CD4-positive, alpha-beta T cell treated with Interleukin-4 for 4 hours (primary cell): Measurements from ENCODE around the gene GSTT4.
"Not testable (repeated sequence)": the region's sequence is repeated elsewhere in the genome, so short reads cannot be mapped to it uniquely, and the experiment has no call there.

Source experiments
- DNase-seq: peaks from one replicate; pipeline ENCODE4 v3.0.0-alpha.2; 2020

GSTT4 gene

DNA sequence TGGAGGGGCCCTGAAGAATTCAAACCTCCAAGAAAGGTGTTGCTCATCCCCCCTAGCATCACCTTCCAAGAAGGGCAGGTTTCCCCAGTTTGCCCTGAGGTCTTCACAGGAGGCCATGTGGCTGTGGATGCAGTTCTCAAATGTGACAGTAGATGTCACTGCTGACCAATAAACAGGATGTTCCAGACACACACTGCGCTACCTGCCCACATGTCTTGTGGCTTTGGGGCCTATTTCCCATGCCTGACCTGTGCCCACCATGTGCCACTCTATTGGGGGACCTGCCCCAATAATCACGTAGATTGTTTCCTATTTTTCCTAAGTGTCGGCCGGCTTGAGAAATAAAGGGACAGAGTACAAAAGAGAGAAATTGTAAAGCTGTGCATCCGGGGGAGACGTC, 20.8 kb downstream of the GSTT4 start:
- no peak for DNase-seq

DNA sequence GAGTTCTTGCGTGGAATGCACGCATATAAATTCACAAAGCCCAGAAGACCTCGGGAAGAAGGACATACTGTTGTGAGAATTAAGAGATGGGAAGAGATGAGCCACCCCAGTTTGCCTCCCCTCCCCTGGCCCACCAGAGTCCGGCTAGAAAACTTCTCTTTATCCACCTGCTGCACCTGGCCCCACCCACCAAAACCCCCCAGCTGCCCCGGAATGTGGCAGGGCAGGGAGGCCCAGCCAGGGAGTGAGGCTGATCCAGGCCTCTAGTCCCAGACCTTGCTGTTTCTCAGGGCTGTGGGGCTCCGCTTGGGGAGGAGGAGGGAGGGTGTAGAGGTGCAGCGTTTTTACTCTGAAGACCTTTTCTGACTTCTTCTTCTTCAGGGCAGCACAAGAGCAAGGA, 24.7 kb downstream of the GSTT4 start:
- not testable (repeated sequence) for DNase-seq

DNA sequence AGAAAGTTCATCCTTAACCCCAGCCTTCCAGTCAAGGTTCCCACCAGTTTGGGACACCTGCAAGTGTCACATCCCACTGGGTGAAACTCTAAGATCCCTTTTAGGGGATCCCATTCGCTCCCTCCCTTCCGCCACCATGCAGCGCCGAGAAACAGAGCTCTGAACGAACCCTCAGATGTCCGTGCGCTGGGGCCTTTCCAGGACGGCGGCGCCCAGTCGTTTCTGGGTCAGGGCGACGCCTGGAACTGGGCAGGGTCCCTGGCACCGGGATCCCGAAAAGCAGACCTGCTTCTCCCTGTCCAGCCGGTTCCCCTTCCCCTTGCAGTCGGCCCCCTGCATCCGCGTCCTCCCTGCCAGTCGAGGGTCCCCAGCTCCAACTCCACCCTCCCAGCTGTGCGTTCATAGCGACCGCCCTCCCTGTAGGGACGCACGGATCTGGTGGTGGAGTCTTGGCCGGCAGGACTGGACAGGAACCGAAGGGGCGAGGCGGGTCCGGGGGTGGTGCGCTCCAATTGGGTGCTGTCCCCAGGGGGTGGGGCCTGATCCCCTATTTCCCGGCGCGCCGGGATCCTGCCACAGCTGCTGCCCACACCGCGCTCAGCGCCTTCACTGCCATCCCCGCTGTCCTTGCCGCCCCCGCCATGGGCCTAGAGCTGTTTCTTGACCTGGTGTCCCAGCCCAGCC, 25.6 kb downstream of the GSTT4 start, which contains the start of gene GSTT2:
GSTT2 (plus strand) TSS at position 578 of the 684 bp plus-strand sequence.
- DNase-seq: not testable (repeated sequence)

DNA sequence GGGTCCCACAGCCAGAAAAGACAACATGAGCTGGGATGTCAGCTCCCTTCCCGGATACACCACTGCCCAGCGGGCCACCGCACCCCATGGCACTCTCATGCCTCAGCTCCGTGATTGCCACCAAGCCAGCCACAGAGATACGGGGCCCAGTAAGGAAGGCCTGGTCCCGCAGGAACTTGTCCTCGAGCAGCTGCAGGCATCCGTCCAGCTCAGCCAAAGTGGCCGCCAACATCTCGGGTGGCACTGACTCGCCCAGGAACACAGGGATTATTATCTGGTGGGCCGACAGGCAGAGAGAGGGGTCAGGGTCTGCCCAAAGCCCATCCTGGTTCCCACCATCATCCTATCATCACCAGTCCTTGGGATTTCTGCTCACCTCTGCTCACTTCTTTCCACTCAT, 27.9 kb downstream of the GSTT4 start:
- not testable (repeated sequence) for DNase-seq

DNA sequence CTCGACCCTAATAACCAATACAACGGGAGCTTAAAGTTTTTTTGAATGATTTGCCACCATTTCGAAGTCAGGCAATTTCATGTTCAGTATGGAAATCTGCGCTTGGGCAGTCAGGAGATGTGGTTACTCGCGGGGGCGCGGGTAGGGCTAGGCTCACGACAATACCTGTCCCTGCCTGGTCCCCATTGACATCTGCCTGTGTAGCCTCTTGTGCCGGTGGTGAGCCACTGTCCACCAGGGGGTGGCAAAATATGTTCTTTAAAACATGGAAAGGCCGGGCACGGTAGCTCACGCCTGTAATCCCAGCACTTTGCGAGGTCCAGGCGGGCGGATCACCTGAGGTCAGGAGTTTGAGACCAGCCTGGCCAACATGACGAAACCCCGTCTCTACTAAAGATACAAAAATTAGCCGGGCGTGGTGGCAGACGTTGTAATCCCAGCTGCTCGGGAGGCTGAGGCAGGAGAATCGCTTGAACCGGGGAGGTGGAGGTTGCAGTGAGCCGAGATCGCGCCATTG, 30.4 kb downstream of the GSTT4 start:
- not testable (repeated sequence) for DNase-seq

DNA sequence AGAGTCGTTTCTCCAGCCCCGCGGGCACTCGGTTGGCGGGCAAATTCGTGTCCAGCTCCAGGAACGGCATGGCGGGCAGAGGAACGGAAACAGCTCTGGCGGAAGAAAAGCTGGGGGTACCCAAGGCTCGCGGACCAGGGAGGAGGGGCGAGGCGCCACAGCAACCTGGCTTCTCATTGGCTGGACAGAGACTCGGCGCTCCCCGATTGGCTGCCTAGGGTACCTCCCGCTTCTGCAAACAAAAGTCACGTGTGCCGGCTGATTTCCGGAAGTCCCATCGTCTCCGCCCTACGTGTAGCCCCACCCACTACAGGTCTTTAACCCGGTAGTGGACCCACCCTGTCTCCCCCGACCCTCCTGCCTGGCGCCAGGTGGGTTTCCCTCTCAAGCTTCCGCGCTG, 30.9 kb downstream of the GSTT4 start, which contains the start of gene DDT:
DDT (minus strand) TSS at position 97 of the 400 bp plus-strand sequence; CDS start at position 70, 27 bp downstream.
- not testable (repeated sequence) for DNase-seq

DNA sequence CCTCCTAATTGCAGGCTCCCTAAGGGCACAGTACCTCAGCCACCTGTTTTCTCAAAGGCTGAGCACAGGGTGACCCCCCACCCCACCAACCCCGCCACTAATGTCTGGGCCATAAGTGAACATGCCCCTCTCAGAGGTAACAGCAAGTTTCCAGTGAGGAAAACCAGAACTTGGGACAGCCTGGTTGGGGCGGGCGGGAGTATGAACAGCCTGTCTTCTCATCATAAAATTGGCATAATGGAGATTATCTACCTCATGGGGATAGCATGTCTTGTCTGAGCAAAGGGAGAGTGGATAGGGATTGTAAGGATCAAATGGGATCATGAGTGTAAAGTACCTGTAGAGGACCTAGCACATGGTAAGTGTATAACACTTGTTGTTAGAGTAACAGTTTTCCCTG, 33.3 kb downstream of the GSTT4 start:
- DNase-seq: not testable (repeated sequence)

DNA sequence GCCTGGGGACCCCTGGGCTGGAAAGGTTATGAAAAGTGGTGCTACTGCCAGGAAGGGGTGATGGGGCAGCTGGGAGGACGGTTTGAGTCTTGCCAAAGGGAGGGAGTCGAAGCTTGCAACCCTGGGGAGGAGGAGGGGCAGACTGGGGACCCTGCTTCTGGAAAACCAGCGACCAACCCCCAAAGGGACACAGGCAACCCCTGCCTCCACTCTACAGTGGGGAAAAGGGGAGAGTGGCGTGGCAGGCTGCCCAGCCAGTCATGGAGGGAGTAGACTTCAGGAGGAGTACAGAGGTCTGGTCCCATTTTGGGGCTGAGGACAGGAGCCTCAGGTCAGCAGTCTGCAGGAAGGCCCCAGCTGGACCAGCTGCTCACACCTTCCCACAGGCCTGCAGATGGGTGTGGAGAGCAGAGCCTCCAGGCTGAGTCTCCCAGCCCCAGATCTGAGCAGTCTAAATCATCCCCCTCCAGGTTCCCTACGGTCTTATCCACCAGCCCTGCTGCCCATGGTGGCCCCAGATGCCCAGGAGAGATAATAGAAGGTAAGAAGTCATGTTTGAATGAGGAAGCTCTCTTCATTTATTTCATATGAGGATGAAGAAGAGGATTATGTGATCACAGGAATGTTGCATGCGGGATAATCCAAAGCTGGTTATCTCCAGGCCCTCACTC, 34.3 kb downstream of the GSTT4 start:
- DNase-seq: no peak

DNA sequence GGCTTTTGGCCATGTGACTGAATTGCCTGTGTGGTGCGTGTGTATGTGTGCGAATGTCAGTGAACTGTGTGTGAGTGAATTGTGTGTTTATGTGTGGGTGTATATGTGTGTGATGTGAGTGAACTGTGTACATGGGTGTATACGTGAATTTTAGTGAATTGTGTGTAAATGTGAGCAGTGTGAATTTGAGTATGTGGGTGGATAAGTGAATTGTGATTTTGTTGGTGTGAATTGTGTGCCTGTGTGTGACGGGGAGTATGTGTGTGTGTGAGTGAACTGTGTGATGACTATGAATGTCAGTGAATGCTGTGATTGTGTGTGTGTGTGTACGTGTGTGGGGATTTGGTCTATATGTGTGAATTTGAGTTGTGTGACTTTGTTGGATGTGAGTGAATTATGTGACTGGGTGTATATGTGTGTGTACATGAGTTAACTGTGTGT, 35.0 kb downstream of the GSTT4 start:
- no peak for DNase-seq

DNA sequence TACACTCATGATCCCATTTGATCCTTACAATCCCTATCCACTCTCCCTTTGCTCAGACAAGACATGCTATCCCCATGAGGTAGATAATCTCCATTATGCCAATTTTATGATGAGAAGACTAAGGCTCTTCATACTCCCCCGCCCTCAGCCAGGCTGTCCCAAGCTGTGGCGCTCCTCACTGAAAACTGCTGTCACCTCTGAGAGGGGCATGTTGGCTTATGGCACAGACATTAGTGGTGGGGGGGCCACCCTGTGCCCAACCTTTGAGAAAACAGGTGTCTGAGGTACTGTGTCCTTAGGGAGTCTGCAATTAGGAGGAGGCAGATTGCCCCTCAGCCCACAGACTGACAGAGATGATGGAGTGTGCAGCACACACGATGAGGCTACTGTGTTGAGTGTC, 36.2 kb downstream of the GSTT4 start:
- DNase-seq: no peak

DNA sequence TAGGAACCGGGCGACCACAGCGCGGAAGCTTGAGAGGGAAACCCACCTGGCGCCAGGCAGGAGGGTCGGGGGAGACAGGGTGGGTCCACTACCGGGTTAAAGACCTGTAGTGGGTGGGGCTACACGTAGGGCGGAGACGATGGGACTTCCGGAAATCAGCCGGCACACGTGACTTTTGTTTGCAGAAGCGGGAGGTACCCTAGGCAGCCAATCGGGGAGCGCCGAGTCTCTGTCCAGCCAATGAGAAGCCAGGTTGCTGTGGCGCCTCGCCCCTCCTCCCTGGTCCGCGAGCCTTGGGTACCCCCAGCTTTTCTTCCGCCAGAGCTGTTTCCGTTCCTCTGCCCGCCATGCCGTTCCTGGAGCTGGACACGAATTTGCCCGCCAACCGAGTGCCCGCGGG, 38.7 kb downstream of the GSTT4 start, which contains the start of gene DDTL:
DDTL (plus strand) TSS at position 321 of the 400 bp plus-strand sequence; CDS start at position 348, 27 bp downstream.
- not testable (repeated sequence) for DNase-seq

DNA sequence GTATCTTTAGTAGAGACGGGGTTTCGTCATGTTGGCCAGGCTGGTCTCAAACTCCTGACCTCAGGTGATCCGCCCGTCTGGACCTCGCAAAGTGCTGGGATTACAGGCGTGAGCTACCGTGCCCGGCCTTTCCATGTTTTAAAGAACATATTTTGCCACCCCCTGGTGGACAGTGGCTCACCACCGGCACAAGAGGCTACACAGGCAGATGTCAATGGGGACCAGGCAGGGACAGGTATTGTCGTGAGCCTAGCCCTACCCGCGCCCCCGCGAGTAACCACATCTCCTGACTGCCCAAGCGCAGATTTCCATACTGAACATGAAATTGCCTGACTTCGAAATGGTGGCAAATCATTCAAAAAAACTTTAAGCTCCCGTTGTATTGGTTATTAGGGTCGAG, 39.2 kb downstream of the GSTT4 start:
- not testable (repeated sequence) for DNase-seq

DNA sequence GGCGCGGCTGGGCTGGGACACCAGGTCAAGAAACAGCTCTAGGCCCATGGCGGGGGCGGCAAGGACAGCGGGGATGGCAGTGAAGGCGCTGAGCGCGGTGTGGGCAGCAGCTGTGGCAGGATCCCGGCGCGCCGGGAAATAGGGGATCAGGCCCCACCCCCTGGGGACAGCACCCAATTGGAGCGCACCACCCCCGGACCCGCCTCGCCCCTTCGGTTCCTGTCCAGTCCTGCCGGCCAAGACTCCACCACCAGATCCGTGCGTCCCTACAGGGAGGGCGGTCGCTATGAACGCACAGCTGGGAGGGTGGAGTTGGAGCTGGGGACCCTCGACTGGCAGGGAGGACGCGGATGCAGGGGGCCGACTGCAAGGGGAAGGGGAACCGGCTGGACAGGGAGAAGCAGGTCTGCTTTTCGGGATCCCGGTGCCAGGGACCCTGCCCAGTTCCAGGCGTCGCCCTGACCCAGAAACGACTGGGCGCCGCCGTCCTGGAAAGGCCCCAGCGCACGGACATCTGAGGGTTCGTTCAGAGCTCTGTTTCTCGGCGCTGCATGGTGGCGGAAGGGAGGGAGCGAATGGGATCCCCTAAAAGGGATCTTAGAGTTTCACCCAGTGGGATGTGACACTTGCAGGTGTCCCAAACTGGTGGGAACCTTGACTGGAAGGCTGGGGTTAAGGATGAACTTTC, 44.0 kb downstream of the GSTT4 start, which contains the start of gene GSTT2B:
GSTT2B (minus strand) TSS at position 112 of the 688 bp plus-strand sequence; CDS start at position 48, 64 bp downstream.
- not testable (repeated sequence) for DNase-seq

DNA sequence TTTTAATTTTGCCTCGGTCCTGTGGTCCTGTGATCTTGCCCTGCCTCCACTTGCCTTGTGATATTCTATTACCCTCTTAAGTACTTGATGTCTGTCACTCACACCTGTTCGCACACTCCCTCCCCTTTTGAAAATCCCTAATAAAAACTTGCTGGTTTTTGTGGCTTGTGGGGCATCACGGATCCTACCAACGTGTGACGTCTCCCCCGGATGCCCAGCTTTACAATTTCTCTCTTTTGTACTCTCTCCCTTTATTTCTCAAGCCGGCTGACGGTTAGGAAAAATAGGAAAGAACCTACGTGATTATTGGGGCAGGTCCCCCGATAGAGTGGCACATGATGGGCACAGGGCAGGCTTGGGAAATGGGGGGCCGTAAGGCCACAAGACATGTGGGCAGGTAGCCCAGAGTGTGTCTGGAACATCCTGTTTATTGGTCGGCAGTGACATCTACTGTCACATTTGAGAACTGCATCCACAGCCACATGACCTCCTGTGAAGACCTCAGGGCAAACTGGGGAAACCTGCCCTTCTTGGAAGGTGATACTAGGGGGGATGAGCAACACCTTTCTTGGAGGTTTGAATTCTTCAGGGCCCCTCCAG, 48.9 kb downstream of the GSTT4 start:
- peak; percentile 78 for DNase-seq

DNA sequence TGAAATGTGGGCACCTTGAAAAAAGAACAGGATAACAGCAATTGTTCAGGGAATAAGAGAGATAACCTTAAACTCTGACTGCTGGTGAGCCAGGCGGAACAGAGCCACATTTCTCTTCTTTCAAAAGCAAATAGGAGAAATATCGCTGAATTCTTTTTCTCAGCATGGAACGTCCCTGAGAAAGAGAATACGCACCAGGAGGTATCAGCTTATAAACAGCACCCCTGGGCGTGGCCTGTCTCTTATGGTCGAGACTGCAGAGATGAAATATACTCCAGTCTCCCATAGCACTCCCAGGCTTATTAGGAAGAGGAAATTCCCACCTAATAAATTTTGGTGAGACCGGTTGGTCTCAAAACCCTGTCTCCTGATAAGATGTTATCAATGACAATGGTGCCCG, 49.4 kb downstream of the GSTT4 start:
- DNase-seq: not testable (repeated sequence)

DNA sequence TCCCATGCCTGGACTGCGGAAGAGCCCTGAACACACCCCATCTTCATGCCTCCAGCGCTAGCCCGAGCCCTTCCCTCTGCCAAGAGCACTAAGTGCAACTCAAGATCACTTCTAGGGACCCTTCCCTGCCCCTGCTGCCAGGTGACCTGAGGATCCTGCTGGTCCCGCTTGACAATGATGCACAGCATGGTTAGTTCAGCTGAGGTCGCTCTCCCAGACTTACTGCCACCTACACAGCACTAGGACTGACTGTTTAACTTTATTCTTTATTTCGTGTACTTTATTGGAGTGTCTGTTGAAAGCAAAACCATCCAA, 50.3 kb downstream of the GSTT4 start:
- not testable (repeated sequence) for DNase-seq

DNA sequence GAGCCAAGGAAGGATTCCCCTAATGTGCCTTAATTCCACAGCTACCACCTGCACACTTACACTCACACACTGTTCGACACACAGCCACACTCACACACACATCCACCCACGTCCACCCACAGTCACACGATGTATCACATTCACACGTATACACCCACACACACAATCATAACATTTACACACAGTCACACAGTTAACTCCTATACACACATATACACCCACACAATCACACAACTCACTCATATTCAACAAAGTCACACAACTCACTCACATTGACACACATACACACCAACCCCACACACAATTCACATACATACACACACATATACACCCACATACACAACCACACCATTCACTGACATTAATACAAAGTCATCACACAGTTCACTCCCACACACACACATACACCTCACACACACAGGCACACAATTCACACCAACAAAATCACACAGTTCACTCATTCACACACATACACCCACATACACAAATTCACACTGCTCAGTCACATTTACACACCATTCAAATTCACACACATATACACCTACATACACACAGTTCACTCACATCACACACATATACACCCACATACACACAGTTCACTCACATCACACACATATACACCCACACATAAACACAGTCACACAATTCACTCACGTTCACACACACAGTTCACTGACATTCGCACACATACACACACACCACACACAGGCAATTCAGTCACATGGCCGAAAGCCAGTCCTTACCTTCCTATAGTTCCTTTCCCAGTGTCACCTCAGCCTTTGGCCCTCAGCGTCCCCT, 50.9 kb downstream of the GSTT4 start:
- not testable (repeated sequence) for DNase-seq

DNA sequence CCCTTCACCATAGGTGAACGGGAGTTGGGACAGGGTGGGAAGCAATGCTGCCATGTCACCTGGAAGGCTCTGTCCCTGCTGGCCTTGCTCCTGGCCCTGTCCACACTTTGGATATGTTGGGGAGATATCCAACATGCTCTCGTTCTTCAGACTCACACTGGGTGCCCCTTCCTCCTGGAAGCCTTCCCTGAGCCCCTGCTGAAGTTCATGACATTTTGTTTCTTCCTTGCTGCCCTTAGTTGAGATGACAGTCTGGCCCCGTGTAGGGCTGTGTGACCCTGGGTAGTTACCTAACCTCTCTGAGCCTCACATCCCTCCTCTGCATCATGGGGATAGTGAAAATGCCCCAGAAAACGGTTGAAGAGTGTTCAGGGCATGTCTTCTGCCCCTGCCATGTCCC, 51.8 kb downstream of the GSTT4 start:
- not testable (repeated sequence) for DNase-seq

DNA sequence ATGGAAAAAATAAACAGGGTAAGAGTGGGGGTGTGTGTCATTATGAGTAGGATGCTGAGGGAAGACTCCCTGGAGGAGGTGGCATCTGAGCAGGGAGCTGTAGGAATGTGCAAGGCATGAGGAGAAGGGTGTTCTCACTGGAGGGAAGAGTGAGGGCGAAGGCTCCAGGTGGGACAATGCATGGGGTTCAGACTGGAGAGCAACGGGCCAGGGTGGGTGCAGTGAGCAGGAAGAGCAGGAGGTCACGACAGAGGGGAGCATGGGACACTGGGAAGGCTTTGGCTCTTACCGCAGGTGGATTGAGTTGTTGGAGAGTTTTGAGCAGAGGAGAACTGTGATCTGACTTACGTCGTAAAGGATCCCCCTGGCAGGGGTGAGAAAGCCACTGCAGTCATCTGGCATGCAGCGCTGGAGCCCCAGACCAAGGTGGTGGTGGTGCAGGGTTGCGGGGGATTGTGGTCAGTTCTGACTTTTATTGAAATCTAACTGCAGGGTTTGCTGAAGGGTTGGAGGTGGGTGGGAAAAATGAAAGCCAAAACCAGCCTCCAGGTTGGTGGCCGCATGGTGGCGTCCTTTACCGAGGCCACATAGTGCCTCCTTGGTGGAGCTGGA, 52.4 kb downstream of the GSTT4 start:
- DNase-seq: not testable (repeated sequence)

DNA sequence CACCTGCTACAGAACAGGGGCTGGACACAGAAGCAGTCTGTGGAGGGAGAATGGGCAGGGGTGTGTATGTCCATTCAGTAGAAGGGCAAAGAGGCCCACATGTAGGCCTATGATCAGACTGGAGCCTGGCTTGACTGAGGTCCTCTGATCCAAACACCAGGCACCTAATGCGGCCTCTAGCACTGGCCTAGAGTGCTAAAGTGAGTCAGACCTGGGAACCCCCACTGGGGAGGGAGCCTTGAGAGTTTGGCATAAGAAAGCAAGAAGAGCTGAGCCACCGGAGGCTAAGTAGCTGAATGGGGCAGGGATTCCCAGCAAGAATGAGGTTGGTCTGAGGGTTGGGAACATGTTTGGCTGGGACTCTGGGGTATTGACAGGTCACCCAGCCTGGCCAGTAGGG, 53.9 kb downstream of the GSTT4 start:
- not testable (repeated sequence) for DNase-seq

DNA sequence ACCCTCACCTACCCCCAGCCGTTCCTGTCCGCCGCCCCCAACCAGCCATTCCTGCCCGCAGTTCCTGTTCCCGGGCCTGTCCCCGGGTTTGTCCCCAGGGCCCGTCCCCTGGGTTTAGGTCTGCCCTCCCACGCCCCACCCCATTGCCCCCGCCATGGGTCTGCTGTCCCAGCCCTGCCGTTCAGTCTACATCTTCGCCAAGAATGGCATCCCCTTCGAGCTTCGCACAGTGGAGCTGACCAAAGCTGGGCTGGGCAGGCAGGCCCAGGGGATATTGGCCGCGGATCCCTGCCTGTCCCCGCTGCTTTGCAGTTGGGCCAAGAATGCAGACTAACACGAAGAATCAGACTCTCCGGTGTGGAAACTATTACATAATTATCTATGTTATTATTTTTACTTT, 55.5 kb downstream of the GSTT4 start:
- not testable (repeated sequence) for DNase-seq
